SK-N-SH (cell line): ENCODE measurements around the gene SCAMP2. TPM values are rescaled to one million over a fixed set of nuclear protein-coding genes. Genes with fewer than 3 reads are reported as not detected.

Experiments used
- CTCF ChIA-PET: fragments of 300-600, 350-600 bp; formaldehyde crosslinking; extraction: SDS; loops from one replicate; lab custom pipeline; 2021; lab: Yijun Ruan, JAX
- POLR2A ChIA-PET: fragments of 350-600 bp; sonication (Branson Sonifier 250); formaldehyde crosslinking; extraction: SDS; loops from one replicate; lab custom pipeline; 2020; ENCODE audit warnings: antibody characterized with exemption, inconsistent platforms; lab: Yijun Ruan, JAX
- DNase-seq: peaks from one replicate; pipeline ENCODE4 v3.0.0; 2012
- H2AFZ ChIP-seq: fragments of 200-600 bp; sonication (generic); 2 replicates; pipeline ENCODE4 v1.8.1; 2016; ENCODE audit warnings: antibody characterized with exemption, mild to moderate bottlenecking, low read depth
- H3F3A ChIP-seq: fragments of 200-600 bp; sonication (generic); replicated peaks from 2 replicates; pipeline ENCODE3; 2016; ENCODE audit warnings: antibody characterized with exemption, mild to moderate bottlenecking; ENCODE audit not compliant: insufficient read depth
- H3K27ac ChIP-seq, 2 experiments: fragments of 200-500 bp in 1 of 2; fragments of 200-600 bp in 1 of 2; sonication (Bioruptor generic) in 1 of 2; sonication (generic), shearing (Covaris generic) in 1 of 2; 2 replicates each; pipeline versions ENCODE4 v1.5.1 to v1.6.1; 2014 to 2016; ENCODE audit warnings: low read depth in 2 of 2, inconsistent platforms in 1 of 2, low read length in 1 of 2, mild to moderate bottlenecking in 1 of 2, mixed read lengths in 1 of 2
- H3K27me3 ChIP-seq: fragments of 200-600 bp; sonication (generic), shearing (Covaris generic); 2 replicates; pipeline ENCODE4 v1.6.1; 2016; ENCODE audit warnings: mixed run types; ENCODE audit not compliant: insufficient read depth
- H3K36me3 ChIP-seq, 2 experiments: fragments of 200-500 bp in 1 of 2; fragments of 200-600 bp in 1 of 2; sonication (Bioruptor generic) in 1 of 2; sonication (generic) in 1 of 2; replicated peaks in 1 of 2; 2 replicates each; pipeline versions ENCODE3 to v1.5.1; 2014 to 2016; ENCODE audit warnings: low read length in 1 of 2, mild to moderate bottlenecking in 1 of 2; ENCODE audit not compliant: insufficient read depth in 2 of 2, control insufficient read depth in 1 of 2
- H3K4me1 ChIP-seq, 2 experiments: fragments of 200-500 bp in 1 of 2; fragments of 200-600 bp in 1 of 2; sonication (Bioruptor generic) in 1 of 2; sonication (generic), shearing (Covaris generic) in 1 of 2; 2 replicates each; pipeline versions ENCODE4 v1.5.1 to v1.6.1; 2014 to 2016; ENCODE audit warnings: low read depth in 1 of 2, low read length in 1 of 2, mixed run types in 1 of 2; ENCODE audit not compliant: insufficient read depth in 2 of 2, control insufficient read depth in 1 of 2
- H3K4me2 ChIP-seq: fragments of 200-600 bp; sonication (generic), shearing (Covaris generic); 2 replicates; pipeline ENCODE4 v1.6.1; 2017; ENCODE audit warnings: mixed run types
- H3K4me3 ChIP-seq, 2 experiments: fragments of 200-500 bp in 1 of 2; fragments of 200-600 bp in 1 of 2; sonication (Bioruptor generic) in 1 of 2; sonication (generic), shearing (Covaris generic) in 1 of 2; 2 replicates each; pipeline versions ENCODE4 v1.5.1 to v1.8.1; 2014 to 2016; ENCODE audit warnings: low read depth in 2 of 2, inconsistent platforms in 1 of 2, low read length in 1 of 2, mild to moderate bottlenecking in 1 of 2, mixed read lengths in 1 of 2, moderate library complexity in 1 of 2
- H3K79me2 ChIP-seq: fragments of 200-600 bp; sonication (generic); 2 replicates; pipeline ENCODE4 v1.8.1; 2017; ENCODE audit warnings: mild to moderate bottlenecking; ENCODE audit not compliant: insufficient read depth
- H3K9ac ChIP-seq: fragments of 200-600 bp; sonication (generic); 2 replicates; pipeline ENCODE4 v1.6.1; 2017; ENCODE audit warnings: mixed run types
- H3K9me2 ChIP-seq: fragments of 200-600 bp; sonication (generic); 2 replicates; pipeline ENCODE4 v1.6.1; 2017; ENCODE audit warnings: mixed run types
- H3K9me3 ChIP-seq: fragments of 200-600 bp; sonication (generic); 2 replicates; pipeline ENCODE4 v1.6.1; 2017; ENCODE audit warnings: mixed run types, mild to moderate bottlenecking, moderate library complexity
- H4K20me1 ChIP-seq: fragments of 200-600 bp; sonication (generic); 2 replicates; pipeline ENCODE4 v1.6.1; 2017; ENCODE audit warnings: mild to moderate bottlenecking, mixed run types; ENCODE audit not compliant: insufficient read depth
- CTCF ChIP-seq: fragments of 200-600 bp; sonication (generic); IDR thresholded peaks from 2 replicates; pipeline ENCODE4 v1.6.1; 2017; ENCODE audit warnings: antibody characterized with exemption, mild to moderate bottlenecking, moderate library complexity
- FOXM1 ChIP-seq: IDR thresholded peaks from 2 replicates; pipeline ENCODE4 v1.4.0; 2012; ENCODE audit warnings: low read depth, mild to moderate bottlenecking
- GABPA ChIP-seq: IDR thresholded peaks from 2 replicates; pipeline ENCODE4 v1.4.0; 2012; ENCODE audit warnings: low read depth, mild to moderate bottlenecking
- RAD21 ChIP-seq: IDR thresholded peaks from 2 replicates; pipeline ENCODE4 v1.6.1; 2012; ENCODE audit warnings: mild to moderate bottlenecking, low read length
- RXRA ChIP-seq: IDR thresholded peaks from 2 replicates; pipeline ENCODE4 v1.4.0; 2012; ENCODE audit warnings: low read depth, mild to moderate bottlenecking, borderline replicate concordance
- SMC3 ChIP-seq: IDR thresholded peaks from 2 replicates; pipeline ENCODE4 v1.6.1; 2012; ENCODE audit warnings: low read depth, low read length, improper control_type of control experiment
- TAF1 ChIP-seq: IDR thresholded peaks from 2 replicates; pipeline ENCODE4 v1.6.1; 2012; ENCODE audit warnings: low read depth, mild to moderate bottlenecking, low read length, moderate library complexity, borderline replicate concordance
- YY1 ChIP-seq: IDR thresholded peaks from 2 replicates; pipeline ENCODE4 v1.4.0; 2012; ENCODE audit warnings: low read depth, mild to moderate bottlenecking
- ZBTB33 ChIP-seq: IDR thresholded peaks from 2 replicates; pipeline ENCODE4 v1.4.0; 2012; ENCODE audit warnings: low read depth, borderline replicate concordance
- WGBS: methylation state at CpG from one replicate; pipeline ENCODE4 v1.1.6; 2017; ENCODE audit warnings: low lambda C conversion rate; 5-methylcytosine and 5-hydroxymethylcytosine counted together
- polyA plus RNA-seq, 3 experiments: library from polyadenylated mRNA; depleted of rRNA; stranded (reverse); fragments of >200 nt; gene quantifications; 2 replicates each; pipeline ENCODE4 v1.2.3, GENCODE V29; 2012

SCAMP2 gene
- polyA plus RNA-seq, 1 of the 3 experiments (the other 2 are of a cell fraction): 88.1 TPM

- 90% methylated on average over 4 of the region's 4 CpGs for WGBS
- no peak overlapping the region for H3K4me2 ChIP-seq
- TF ChIP-seq RXRA (no peak), RAD21 (no peak), YY1 (no peak), ZBTB33 (no peak), GABPA (no peak), TAF1 (no peak), FOXM1 (no peak)
- no peaks in the 10 kb centered on the region for H3K9me2 ChIP-seq
- H3K27me3 ChIP-seq: no peaks in the 10 kb centered on the region
- no peak for DNase-seq
- no peaks in the 10 kb centered on the region for H3K9me3 ChIP-seq
- peaks cover 41 to 53% of the 10 kb centered on the region in 2 experiments for H3K36me3 ChIP-seq
- peaks cover 28% of the 10 kb centered on the region for H3K79me2 ChIP-seq
- H3K4me3 ChIP-seq: no peak overlapping the region
- H3K27ac ChIP-seq: no peak overlapping the region
- H3K4me1 ChIP-seq: peaks cover 7 to 20% of the 10 kb centered on the region in 2 experiments; a peak in 3 of 4 replicates
- H3K9ac ChIP-seq: no peak overlapping the region
- ChIA-PET POLR2A (interaction anchor here (0.6 to 1.8 kb wide), 7 partner anchors 10 to 132 kb away, joined by 3 to 7 read pairs (median 4); partner anchors contain the start of genes COX5A, MPI and SCAMP2), CTCF (interaction anchor here (0.6 to 3.4 kb wide), 53 partner anchors 9 to 292 kb away, joined by 3 to 33 read pairs (median 5); partner anchors contain the start of genes COX5A, CPLX3, CSK and MPI)
- peaks cover 12% of the 10 kb centered on the region for H3F3A ChIP-seq
- H2AFZ ChIP-seq: no peak overlapping the region
- H4K20me1 ChIP-seq: no peaks in the 10 kb centered on the region; the same call in 1 of the 2 replicates
These were observed 29.3 kb upstream of the SCAMP2 start for GRCh38 chr15:74902295-74903075.

GRCh38 chr15:74901612-74902063, 28.5 kb upstream of the SCAMP2 start:
- H3K27me3 ChIP-seq: no peaks in the 10 kb centered on the region
- 16% methylated on average over 5 of the region's 5 CpGs for WGBS
- H3K4me2 ChIP-seq: no peak overlapping the region
- H3K36me3 ChIP-seq: peaks cover 41 to 58% of the 10 kb centered on the region in 2 experiments
- peak overlapping the region in 1 of 2 experiments; percentile 30; a peak in 1 of 4 replicates for H3K27ac ChIP-seq
- H3K9me2 ChIP-seq: no peaks in the 10 kb centered on the region
- H3F3A ChIP-seq: peaks cover 12% of the 10 kb centered on the region
- no peak overlapping the region for H2AFZ ChIP-seq
- H3K9ac ChIP-seq: no peak overlapping the region
- POLR2A ChIA-PET: interaction anchor here (0.5 to 1.8 kb wide), 6 partner anchors 10 to 610 kb away, joined by 3 to 7 read pairs (median 4); partner anchors contain the start of genes COX5A, MPI and SCAMP2
- H3K9me3 ChIP-seq: no peaks in the 10 kb centered on the region
- H4K20me1 ChIP-seq: no peaks in the 10 kb centered on the region; the same call in 1 of the 2 replicates
- H3K4me1 ChIP-seq: peaks cover 7 to 14% of the 10 kb centered on the region in 2 experiments; a peak in 3 of 4 replicates
- no peak overlapping the region for H3K4me3 ChIP-seq
- DNase-seq: peak; percentile 80
- TF ChIP-seq RAD21 (peak; percentile 64), CTCF (peak; percentile 96), SMC3 (peak; percentile 53), TAF1 (no peak)
- H3K79me2 ChIP-seq: peaks cover 28% of the 10 kb centered on the region
- CTCF ChIA-PET: interaction anchor here (0.6 to 3.4 kb wide), 56 partner anchors 9 to 291 kb away, joined by 3 to 33 read pairs (median 5); partner anchors contain the start of genes COX5A, CPLX3, CSK and MPI
